Transverse colon (tissue), 4 donors: Measurements from ENCODE around the gene RAPGEFL1.

Experiments used
- CTCF ChIP-seq, 5 experiments: fragments of 200-600 bp in 3 of 5; fragments of 450-650 bp in 2 of 5; sonication (generic) in 3 of 5; IDR thresholded peaks; 1 replicate in 2 of 5; 2 replicates in 3 of 5; pipeline ENCODE4 v1.5.1; 2016 to 2017; ENCODE audit warnings: antibody characterized with exemption in 5 of 5, inconsistent platforms in 3 of 5, mild to moderate bottlenecking in 2 of 5, moderate library complexity in 1 of 5
- EP300 ChIP-seq: sonication (generic); formaldehyde crosslinking; IDR thresholded peaks from one replicate; pipeline ENCODE4 v1.6.1; 2017; ENCODE audit warnings: antibody characterized with exemption, low read depth
- POLR2A ChIP-seq: fragments of 450-650 bp; IDR thresholded peaks from one replicate; pipeline ENCODE4 v1.6.1; 2016; ENCODE audit warnings: antibody characterized with exemption, mild to moderate bottlenecking, moderate library complexity
- POLR2AphosphoS5 ChIP-seq, 3 donors: sonication (generic); formaldehyde crosslinking; IDR thresholded peaks; one replicate each; pipeline ENCODE4 v1.6.1; 2016; ENCODE audit warnings: antibody characterized with exemption in 3 of 3

- TF ChIP-seq CTCF (IDR thresholded peaks at IDR 0.05), result no peak
- TF ChIP-seq EP300, result no peak
- TF ChIP-seq POLR2A, result no peak
- TF ChIP-seq POLR2AphosphoS5 (IDR thresholded peaks at IDR 0.05), result no peak
Measured at GRCh38 chr17:40241252-40241834, 64.1 kb downstream of the RAPGEFL1 start.
